ENCODE results near the gene GLCCI1.

DNA sequence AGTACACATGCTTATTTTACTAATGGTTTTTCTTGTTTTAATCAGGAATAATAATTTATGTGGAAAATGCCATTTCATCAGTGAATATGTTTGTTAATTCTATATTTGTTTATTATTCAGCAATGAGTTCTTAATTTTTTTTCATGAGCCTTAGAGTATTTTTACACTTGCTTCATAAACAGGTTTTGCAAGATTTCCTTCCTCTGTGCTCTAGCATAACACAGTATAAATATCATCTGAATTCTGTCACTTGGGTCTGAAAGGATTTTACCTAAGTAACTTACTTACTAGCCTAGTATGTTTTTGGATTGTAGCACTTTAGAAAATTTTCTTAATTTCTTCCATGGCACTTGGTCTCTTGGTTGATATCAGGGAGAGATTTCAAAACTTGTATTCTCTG, 45.8 kb downstream of the GLCCI1 start:
- TF ChIP-seq, protein P1, sequence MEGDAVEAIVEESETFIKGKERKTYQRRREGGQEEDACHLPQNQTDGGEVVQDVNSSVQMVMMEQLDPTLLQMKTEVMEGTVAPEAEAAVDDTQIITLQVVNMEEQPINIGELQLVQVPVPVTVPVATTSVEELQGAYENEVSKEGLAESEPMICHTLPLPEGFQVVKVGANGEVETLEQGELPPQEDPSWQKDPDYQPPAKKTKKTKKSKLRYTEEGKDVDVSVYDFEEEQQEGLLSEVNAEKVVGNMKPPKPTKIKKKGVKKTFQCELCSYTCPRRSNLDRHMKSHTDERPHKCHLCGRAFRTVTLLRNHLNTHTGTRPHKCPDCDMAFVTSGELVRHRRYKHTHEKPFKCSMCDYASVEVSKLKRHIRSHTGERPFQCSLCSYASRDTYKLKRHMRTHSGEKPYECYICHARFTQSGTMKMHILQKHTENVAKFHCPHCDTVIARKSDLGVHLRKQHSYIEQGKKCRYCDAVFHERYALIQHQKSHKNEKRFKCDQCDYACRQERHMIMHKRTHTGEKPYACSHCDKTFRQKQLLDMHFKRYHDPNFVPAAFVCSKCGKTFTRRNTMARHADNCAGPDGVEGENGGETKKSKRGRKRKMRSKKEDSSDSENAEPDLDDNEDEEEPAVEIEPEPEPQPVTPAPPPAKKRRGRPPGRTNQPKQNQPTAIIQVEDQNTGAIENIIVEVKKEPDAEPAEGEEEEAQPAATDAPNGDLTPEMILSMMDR (IDR thresholded peaks at IDR 0.05; ENCODE audit: low read length), result no peak
- TF ChIP-seq EZH2 (IDR thresholded peaks at IDR 0.05; ENCODE audit: borderline replicate concordance, low read length), result no peak

All from OCI-LY1 (cell line).